SK-N-MC (cell line): ENCODE data around the gene OPCML.

Experiments
- EZH2 ChIP-seq: fragments of 200-600 bp; sonication (generic); IDR thresholded peaks from one replicate; pipeline ENCODE4 v1.6.1; 2017; ENCODE audit warnings: antibody characterized with exemption
- FOXP2 ChIP-seq: optimal IDR thresholded peaks from 2 replicates; pipeline ENCODE3; 2011; ENCODE audit warnings: mild to moderate bottlenecking, moderate library complexity; ENCODE audit not compliant: insufficient read depth; ENCODE audit errors: extremely low read length, control extremely low read depth
- POLR2AphosphoS5 ChIP-seq: IDR thresholded peaks from 2 replicates; pipeline ENCODE4 v1.6.1; 2012; ENCODE audit warnings: mild to moderate bottlenecking, low read depth, low read length, borderline replicate concordance

DNA sequence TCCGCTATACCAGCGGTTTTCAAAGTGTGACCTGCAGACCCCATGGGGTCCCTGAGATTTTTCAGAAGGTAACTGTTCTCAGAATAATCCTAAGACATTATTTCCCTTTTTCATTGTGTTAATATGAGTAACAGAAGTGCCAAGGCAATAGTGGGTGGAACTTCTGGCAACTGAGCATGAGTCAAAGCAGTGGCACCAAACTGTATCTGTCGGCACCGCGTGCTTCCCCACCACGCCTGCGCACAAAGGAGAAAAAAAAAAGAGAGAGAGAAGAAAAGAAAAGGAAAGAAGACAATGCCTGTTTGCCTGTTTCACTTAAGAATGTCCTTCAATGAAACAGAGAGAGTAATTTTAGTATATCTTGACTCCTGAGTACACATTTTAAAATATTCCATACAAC lies 679.9 kb downstream of the OPCML start:
- no peak for TF ChIP-seq EZH2
- no peak for TF ChIP-seq POLR2AphosphoS5
- no peak for TF ChIP-seq FOXP2
